ENCODE results near the gene OR2L2.
A peak's percentile ranks its signal among the peaks of the same experiment; 100 is the strongest.
"Not testable (repeated sequence)": the region's sequence is repeated elsewhere in the genome, so short reads cannot be mapped to it uniquely, and the experiment has no call there.

OR2L2 gene

GRCh38 chr1:248029770-248030169, at the start of gene OR2L2:
TSS of gene OR2L2 (plus strand) at chr1:248030070. CDS start at chr1:248038268, 8,198 bp downstream.
- no peak for DNase-seq (ENCODE audit: low read depth)

- no peak for DNase-seq (ENCODE audit: low read depth)
Measured at GRCh38 chr1:247992986-247993385, 36.9 kb upstream of the OR2L2 start.

GRCh38 chr1:247998811-247999210, 31.1 kb upstream of the OR2L2 start:
- DNase-seq (ENCODE audit: low read depth): peak; percentile 44

GRCh38 chr1:248000169-248000568, 29.7 kb upstream of the OR2L2 start:
- DNase-seq (ENCODE audit: low read depth): no peak

- DNase-seq (ENCODE audit: low read depth): no peak
Measured at GRCh38 chr1:248007778-248008177, 22.1 kb upstream of the OR2L2 start.

GRCh38 chr1:248009681-248010080, 20.2 kb upstream of the OR2L2 start:
- no peak for DNase-seq (ENCODE audit: low read depth)

- no peak for DNase-seq (ENCODE audit: low read depth)
Measured at GRCh38 chr1:248013229-248013710, 16.6 kb upstream of the OR2L2 start, which contains the start of gene OR2L5. TSS of gene OR2L5 (plus strand) at chr1:248013660. CDS start at chr1:248021948, 8,288 bp downstream.

GRCh38 chr1:248015803-248016202, 14.1 kb upstream of the OR2L2 start:
- DNase-seq (ENCODE audit: low read depth): no peak

GRCh38 chr1:248045209-248045608, 15.3 kb downstream of the OR2L2 start:
- no peak for DNase-seq (ENCODE audit: low read depth)

- DNase-seq (ENCODE audit: low read depth): no peak
Measured at GRCh38 chr1:248046536-248046935, 16.7 kb downstream of the OR2L2 start, which contains the start of gene OR2L3. TSS of gene OR2L3 (plus strand) at chr1:248046836. CDS start at chr1:248060682, 13,846 bp downstream.

GRCh38 chr1:248047008-248047407, 17.1 kb downstream of the OR2L2 start:
- no peak for DNase-seq (ENCODE audit: low read depth)

- DNase-seq (ENCODE audit: low read depth): peak; percentile 49
Measured at GRCh38 chr1:248054671-248055070, 24.8 kb downstream of the OR2L2 start.

GRCh38 chr1:248055261-248055660, 25.4 kb downstream of the OR2L2 start:
- no peak for DNase-seq (ENCODE audit: low read depth)

- DNase-seq (ENCODE audit: low read depth): no peak
Measured at GRCh38 chr1:248065071-248065470, 35.2 kb downstream of the OR2L2 start.

- DNase-seq (ENCODE audit: low read depth): no peak
Measured at GRCh38 chr1:248065604-248066003, 35.7 kb downstream of the OR2L2 start.

- not testable (repeated sequence) for DNase-seq (ENCODE audit: low read depth)
Measured at GRCh38 chr1:248083864-248084263, 54.0 kb downstream of the OR2L2 start.
